Activated T-cell treated with anti-CD3 and anti-CD28 coated beads for 24 hours (primary cell): ENCODE results near the gene PTPN4.

Source experiments
- DNase-seq: peaks from one replicate; pipeline ENCODE4 v3.0.0-alpha.2; 2020; ENCODE audit warnings: low read depth

The PTPN4 gene

GRCh38 chr2:119857742-119858141 is 98.0 kb downstream of the PTPN4 start:
- no peak for DNase-seq

- DNase-seq: no peak
These were observed 99.8 kb downstream of the PTPN4 start for GRCh38 chr2:119859528-119859927.

- DNase-seq: no peak
These were observed 101.2 kb downstream of the PTPN4 start for GRCh38 chr2:119860924-119861323.

GRCh38 chr2:119862127-119862889 is 102.6 kb downstream of the PTPN4 start:
- no peak for DNase-seq

GRCh38 chr2:119864318-119864717 is 104.6 kb downstream of the PTPN4 start:
- no peak for DNase-seq

- no peak for DNase-seq
These were observed 112.0 kb downstream of the PTPN4 start for GRCh38 chr2:119871725-119872124.

GRCh38 chr2:119873350-119874315 is 113.9 kb downstream of the PTPN4 start:
- DNase-seq: no peak

- DNase-seq: no peak
These were observed 119.8 kb downstream of the PTPN4 start for GRCh38 chr2:119879502-119879901.

GRCh38 chr2:119888680-119889079 is 129.0 kb downstream of the PTPN4 start:
- DNase-seq: no peak

- DNase-seq: no peak
These were observed 138.1 kb downstream of the PTPN4 start for GRCh38 chr2:119897736-119898395.

GRCh38 chr2:119901013-119901412 is 141.3 kb downstream of the PTPN4 start:
- DNase-seq: no peak

GRCh38 chr2:119910566-119910965 is 150.8 kb downstream of the PTPN4 start:
- DNase-seq: no peak

GRCh38 chr2:119914266-119914665 is 154.5 kb downstream of the PTPN4 start:
- DNase-seq: no peak

- DNase-seq: no peak
These were observed 162.1 kb downstream of the PTPN4 start for GRCh38 chr2:119921825-119922224.

GRCh38 chr2:119922699-119923098 is 163.0 kb downstream of the PTPN4 start:
- no peak for DNase-seq

GRCh38 chr2:119929537-119929936 is 169.8 kb downstream of the PTPN4 start:
- peak; percentile 4 for DNase-seq

GRCh38 chr2:119932809-119933208 is 173.1 kb downstream of the PTPN4 start:
- no peak for DNase-seq

GRCh38 chr2:119934319-119934718 is 174.6 kb downstream of the PTPN4 start:
- DNase-seq: no peak

GRCh38 chr2:119937680-119938079 is 178.0 kb downstream of the PTPN4 start:
- no peak for DNase-seq

GRCh38 chr2:119939915-119940314 is 180.2 kb downstream of the PTPN4 start:
- DNase-seq: no peak

- no peak for DNase-seq
These were observed 181.1 kb downstream of the PTPN4 start for GRCh38 chr2:119940856-119941255.

GRCh38 chr2:119941388-119941787 is 181.7 kb downstream of the PTPN4 start:
- DNase-seq: no peak
